ENCODE data around the gene GSTA4.

- TF ChIP-seq CTCF (IDR thresholded peaks at IDR 0.05; ENCODE audit: low read length), result no peak
- TF ChIP-seq EZH2 (IDR thresholded peaks at IDR 0.05; ENCODE audit: borderline replicate concordance, low read length), result no peak
These were observed 25.7 kb downstream of the GSTA4 start for GRCh38 chr6:52969359-52969758.
